Right renal cortex interstitium (tissue), 3 donors: ENCODE data around the gene TAL1. TPM values are rescaled to one million over a fixed set of nuclear protein-coding genes. Genes with fewer than 3 reads are reported as not detected.
"Not testable (repeated sequence)": the region's sequence is repeated elsewhere in the genome, so short reads cannot be mapped to it uniquely, and the experiment has no call there.

Experiments used
- DNase-seq, 3 donors: peaks; one replicate each; pipeline ENCODE4 v3.0.0-alpha.2; 2013; ENCODE audit warnings: low read depth in 3 of 3, low spot score in 2 of 3
- polyA plus RNA-seq, 3 donors: library from polyadenylated mRNA; unstranded; fragments of 120-200 nt; gene quantifications; one replicate each; pipeline ENCODE4 v1.2.1, GENCODE V29; 2013; ENCODE audit not compliant: insufficient read length in 3 of 3

TAL1 gene
- polyA plus RNA-seq, 3 donors: 3.9 to 4.9 (median 4.1) TPM

- no peak for DNase-seq
These were observed 18.6 kb downstream of the TAL1 start for GRCh38 chr1:47213230-47213963.

- no peak for DNase-seq
These were observed 19.3 kb downstream of the TAL1 start for GRCh38 chr1:47212636-47213229.

DNA sequence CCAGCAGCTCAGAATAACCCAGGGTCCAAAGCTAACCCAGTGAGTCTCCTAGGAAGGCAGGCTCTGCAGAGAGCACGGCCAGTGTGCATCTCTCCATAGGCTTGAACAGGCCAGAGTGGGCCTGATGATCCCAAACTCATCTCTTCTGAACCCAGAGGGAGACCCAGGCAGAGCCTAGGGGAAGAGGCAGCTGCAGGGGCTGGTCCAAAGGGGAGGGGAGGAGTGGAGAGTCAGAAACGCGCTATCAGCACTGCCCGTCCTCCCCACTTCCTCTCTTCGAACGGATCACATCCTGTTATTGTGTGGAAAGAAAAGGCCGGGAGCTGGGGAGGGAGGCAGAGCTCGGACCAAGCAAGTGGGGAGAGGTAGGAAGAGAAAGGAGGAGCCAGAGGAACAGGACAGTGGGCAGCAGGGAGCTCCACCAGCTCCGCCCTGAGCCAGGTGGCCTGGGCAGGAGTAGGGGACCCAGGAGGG, 20.2 kb downstream of the TAL1 start:
- no peak for DNase-seq

DNA sequence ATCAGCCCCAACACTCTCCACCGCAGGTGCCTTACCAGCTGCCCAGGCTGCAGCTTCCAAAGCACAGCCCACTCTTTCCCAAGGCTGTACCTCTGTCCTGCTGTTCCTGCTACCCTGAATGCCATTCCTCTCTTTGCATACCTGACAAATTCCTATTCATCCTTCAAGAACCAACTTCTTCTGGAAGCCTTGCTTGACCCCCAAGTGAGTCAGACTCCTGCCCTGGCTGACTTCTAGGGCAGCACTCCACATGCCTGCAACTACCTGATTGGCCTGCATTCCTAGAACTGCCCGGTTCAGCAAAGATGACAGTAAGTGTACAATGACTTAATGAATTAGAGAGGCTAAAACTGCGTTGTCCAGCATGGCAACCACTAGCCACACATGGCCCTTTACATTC, 21.4 kb downstream of the TAL1 start:
- no peak for DNase-seq

DNA sequence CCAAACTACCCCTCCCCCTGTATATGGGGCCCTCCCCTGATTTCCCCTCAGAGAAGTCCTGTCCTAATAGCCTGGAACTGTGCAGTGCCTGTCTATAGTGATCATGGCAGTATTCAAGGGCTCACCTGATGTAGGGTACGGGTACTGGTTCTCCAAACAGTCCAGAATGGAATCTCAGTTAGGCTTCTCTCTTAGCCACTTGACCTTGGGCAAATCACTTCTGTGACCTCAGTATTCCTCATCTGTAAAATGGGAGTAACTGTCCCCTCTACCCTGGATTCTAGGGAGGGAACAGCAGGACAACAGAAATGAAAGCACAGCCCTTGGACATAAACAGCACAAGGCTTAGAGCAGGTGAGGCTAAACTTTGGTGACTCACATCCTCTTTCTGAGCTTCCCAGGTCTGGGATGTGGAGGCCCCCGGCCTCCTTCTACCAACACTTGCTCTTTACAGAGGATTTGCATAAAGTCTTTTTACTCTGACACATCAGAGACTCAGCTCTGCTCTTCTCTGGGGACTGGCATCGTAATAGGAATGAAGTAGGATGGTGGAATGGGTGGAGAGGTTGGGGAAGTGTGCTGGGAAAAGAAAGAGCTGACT, 22.2 kb downstream of the TAL1 start:
- no peak for DNase-seq

DNA sequence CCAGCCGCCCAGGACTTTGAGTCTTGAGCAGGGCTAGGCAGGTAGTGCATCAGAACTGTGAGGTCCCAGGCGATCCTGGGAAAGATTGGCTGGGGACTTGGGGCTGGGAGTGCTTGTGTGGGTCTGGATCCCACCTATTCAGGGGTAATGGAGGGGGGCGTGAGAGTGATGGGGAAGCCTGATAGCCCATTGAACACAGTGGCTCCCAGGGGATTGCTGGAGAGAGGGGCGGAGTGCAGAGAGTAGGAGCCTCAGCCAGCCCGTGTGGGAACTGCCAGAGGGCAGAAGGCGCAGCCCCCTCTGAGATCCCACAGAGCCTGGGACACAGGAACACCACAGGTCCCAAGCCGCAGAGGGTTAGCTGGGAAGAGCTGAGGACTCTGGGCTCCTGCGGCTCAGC, 22.9 kb downstream of the TAL1 start:
- no peak for DNase-seq

GRCh38 chr1:47208374-47208850, 23.6 kb downstream of the TAL1 start:
- no peak for DNase-seq

DNA sequence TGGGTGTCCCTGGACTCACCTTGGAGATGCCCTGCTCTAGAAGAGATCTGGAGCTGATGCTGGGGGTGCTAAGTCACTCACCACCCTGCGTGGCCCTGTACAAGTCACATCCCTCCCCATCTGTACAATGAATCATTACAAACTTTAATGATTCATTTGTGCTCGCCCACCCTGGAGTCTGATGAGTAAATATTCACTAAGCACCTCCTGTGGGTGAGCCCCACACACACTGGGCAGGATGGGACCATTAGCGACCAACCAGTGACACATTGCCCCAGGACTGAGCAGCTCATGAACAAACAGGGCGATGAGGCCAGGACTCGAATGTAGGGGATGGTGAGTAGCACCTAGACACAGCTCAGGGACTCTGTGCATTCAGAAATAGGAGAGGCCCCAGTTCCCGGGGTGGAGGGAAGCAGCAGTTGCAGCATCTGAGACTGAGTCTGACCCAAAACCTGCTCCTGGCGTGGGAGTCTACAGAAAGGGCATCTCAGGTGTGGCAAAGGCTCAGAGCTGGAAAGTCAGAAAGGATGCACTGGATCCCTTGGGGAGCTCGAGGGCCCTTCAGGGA, 24.1 kb downstream of the TAL1 start:
- DNase-seq: no peak

GRCh38 chr1:47205918-47206317, 26.1 kb downstream of the TAL1 start:
- DNase-seq: no peak

DNA sequence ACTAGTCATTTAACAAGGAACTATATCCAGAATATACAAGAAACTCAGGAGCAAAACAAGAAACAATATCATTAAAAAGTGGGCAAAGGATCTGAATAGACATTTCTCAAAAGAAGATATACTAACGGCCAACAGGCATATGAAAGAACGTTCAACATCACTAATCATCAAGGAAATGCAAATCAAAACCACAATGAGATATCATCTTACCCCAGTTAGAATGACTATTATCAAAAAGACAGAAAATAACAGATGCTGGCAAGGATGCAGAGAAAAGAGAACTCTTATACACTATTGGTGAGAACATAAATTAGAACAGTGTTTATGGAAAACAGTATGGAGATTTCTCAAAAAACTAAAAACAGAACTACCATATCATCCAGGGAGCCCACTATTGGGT, 28.5 kb downstream of the TAL1 start:
- DNase-seq: not testable (repeated sequence)

- DNase-seq: no peak
These were observed 30.8 kb downstream of the TAL1 start for GRCh38 chr1:47201179-47201578.

DNA sequence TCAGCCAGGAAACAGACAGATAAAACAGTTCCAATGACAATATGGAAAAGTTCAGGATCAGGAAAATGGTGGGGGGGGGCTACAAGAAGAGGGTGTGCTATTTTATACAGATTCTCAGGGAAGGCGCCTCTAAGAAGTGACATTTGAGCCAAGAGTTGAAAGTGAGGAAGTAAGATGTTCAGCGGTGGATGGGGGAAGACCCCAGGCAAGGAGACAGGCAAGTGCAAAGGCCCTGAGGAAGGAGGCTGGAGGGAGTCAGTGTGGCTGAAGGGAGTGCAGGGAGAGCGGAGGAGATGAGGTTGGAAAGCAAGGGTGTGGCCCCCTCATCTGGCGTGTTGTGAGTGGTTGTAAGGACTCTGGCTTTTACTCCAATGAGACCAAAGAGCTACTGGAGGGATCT, 33.8 kb downstream of the TAL1 start:
- no peak for DNase-seq

DNA sequence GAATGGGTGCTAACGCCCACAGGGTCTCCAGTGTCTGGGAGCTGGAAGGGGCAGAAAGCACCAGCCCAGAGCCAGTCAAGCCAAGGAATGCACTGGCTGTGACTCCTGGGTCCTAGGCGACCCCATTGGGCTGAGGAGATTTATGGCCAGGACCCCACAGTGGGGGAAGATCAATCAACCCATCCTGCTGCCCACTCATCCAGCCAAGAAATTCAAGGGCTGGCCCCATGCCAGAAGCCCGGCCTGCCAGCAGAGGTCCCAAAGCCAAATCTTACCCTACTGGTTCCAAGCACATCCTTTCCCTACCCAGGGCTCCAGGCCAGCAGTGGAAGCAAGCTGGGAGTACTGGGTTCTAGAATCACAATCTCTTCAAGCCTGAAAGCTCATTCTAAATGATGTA, 35.4 kb downstream of the TAL1 start:
- DNase-seq: no peak

GRCh38 chr1:47195981-47196380, 36.0 kb downstream of the TAL1 start:
- DNase-seq: not testable (repeated sequence)

DNA sequence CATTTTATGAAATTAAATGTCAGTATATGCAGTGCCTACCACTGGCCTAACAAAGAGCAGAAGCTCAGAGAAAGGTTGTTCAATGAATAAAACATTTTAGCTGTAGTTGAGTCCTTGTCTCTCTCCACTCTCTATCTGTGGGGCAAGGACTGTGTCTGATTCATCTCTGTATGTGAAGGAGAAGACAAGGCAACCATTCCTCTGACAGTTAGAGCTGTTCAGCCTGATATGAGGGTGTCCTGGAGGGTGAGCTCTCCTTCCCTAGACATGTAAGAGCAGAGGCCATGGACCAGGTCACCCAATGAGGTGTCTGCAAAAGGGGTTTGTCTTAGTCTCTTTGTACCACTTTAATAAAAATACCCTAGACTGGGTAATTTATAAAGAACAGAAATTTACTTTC, 37.7 kb downstream of the TAL1 start:
- DNase-seq: no peak

- DNase-seq: not testable (repeated sequence)
These were observed 38.5 kb downstream of the TAL1 start for GRCh38 chr1:47193496-47193895.

DNA sequence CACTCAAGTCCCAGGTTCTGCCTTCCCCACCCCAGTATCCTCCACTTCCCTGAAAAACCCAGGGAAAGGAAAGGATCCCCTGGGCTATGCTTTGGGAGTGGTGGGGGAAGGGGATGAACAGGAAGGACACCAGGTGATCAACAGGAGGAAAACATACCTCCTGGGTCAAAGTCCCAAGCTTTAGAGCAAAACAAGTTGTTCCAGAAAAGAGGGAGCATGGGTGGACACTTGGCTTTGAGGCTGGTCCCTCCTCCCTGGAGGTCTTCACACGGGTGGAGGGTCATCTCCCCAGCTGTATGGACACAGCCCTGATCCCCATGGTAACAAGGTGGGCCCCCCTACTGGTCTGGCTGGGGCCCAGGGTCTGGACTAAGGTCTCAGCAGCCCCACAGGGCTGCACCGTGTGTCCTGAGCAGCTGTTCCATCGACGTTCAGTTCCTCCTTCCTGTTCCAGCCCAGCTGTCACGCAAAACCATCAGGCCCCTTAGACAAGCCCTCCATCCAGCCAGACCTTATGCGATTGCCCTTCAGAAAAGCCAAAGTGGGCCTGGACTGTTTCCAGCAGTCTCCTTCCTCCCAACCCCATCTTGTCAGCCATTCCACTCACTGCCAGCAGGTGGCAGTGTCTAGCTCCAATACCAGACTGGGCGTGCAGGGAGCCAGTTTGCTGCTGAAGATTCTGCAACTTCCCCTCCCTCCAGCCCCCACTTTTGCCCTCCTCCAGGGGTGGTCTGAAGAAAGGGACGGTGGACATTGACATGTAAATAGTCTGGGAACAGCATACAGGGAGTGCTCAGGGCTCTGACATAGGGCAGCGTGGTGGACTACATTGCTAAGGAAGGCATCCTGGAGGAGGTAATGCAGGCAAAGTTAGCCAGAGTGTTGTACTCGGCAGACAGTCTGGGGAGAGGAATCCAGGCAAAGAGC, 39.3 kb downstream of the TAL1 start:
- DNase-seq: peak; percentile 68 to 72 (median 69)

DNA sequence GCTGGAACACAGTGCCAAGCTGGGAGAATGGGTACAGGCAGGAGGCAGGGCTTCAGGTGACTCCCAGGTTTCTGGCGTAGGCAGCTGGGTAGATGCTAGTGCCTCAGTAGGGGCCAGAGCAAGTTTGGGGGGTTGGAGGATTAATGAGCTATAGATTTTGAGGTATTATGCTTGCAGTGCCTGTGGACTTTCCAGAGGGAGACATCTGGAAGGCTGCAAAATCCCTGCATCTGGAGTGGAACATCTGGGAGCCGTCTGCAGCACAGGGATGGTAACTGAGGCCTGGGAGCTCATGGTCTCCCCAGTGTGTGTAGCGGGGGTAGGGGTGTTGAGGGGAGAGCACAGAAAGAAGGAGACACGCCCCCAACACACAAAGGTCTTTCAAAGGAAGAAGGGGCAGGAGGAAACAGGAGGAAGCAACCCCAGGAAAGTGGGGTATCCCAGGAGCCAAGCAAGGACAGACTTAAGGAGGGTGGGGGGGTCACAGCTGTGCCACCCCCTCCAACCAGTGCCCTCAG, 40.0 kb downstream of the TAL1 start:
- DNase-seq: no peak

- no peak for DNase-seq
These were observed 41.2 kb downstream of the TAL1 start for GRCh38 chr1:47190857-47191256.

GRCh38 chr1:47190509-47190855, 41.5 kb downstream of the TAL1 start:
- no peak for DNase-seq
